HEK293 (cell line): ENCODE measurements around the gene B3GNT3.
A peak's percentile ranks its signal among the peaks of the same experiment; 100 is the strongest.

Experiments used
- CTCF ChIA-PET: fragments of 350-600 bp; formaldehyde crosslinking; extraction: SDS; loops from one replicate; lab custom pipeline; 2021; ENCODE audit warnings: antibody characterized with exemption; lab: Yijun Ruan, JAX
- POLR2A ChIA-PET: fragments of 300-600 bp; formaldehyde crosslinking; extraction: SDS; loops from one replicate; lab custom pipeline; 2020; ENCODE audit warnings: antibody characterized with exemption, inconsistent platforms; lab: Yijun Ruan, JAX
- H3K27ac ChIP-seq: fragments of 200-500 bp; sonication (Bioruptor generic); 2 replicates; pipeline ENCODE4 v1.5.1; 2014; ENCODE audit warnings: low read depth, low read length, control low read depth, inconsistent platforms; ENCODE audit errors: extremely low read depth
- H3K36me3 ChIP-seq, 2 experiments: fragments of 200-500 bp in 1 of 2; sonication (Bioruptor generic) in 1 of 2; 1 replicate in 1 of 2; 2 replicates in 1 of 2; pipeline ENCODE4 v1.5.1; 2014 to 2017; ENCODE audit warnings: inconsistent platforms in 2 of 2, low read length in 2 of 2; ENCODE audit not compliant: control insufficient read depth in 2 of 2, insufficient read depth in 1 of 2
- H3K4me1 ChIP-seq: fragments of 200-500 bp; sonication (Bioruptor generic); 2 replicates; pipeline ENCODE4 v1.5.1; 2014; ENCODE audit warnings: mild to moderate bottlenecking, low read length, inconsistent platforms; ENCODE audit not compliant: control insufficient read depth, insufficient read depth
- H3K4me3 ChIP-seq: 2 replicates; pipeline ENCODE4 v1.5.1; 2011; ENCODE audit warnings: low read depth, mild to moderate bottlenecking, control low read depth, low read length, moderate library complexity
- H3K9me3 ChIP-seq: fragments of 200-500 bp; sonication (Bioruptor generic); 2 replicates; pipeline ENCODE4 v1.5.1; 2014; ENCODE audit warnings: low read depth, low read length, inconsistent platforms; ENCODE audit not compliant: control insufficient read depth, insufficient read depth
- BCL6B ChIP-seq: fragments of 450-650 bp; formaldehyde crosslinking; IDR thresholded peaks from 2 replicates; pipeline ENCODE4 v1.5.1; 2017; ENCODE audit warnings: missing biosample characterization, missing genetic modification characterization
- HIC1 ChIP-seq: fragments of 450-650 bp; formaldehyde crosslinking; IDR thresholded peaks from 2 replicates; pipeline ENCODE4 v1.5.1; 2016; ENCODE audit warnings: missing biosample characterization, missing genetic modification characterization
- SCRT2 ChIP-seq: fragments of 450-650 bp; formaldehyde crosslinking; IDR thresholded peaks from 2 replicates; pipeline ENCODE4 v1.5.1; 2016; ENCODE audit warnings: missing biosample characterization, missing genetic modification characterization
- SETDB1 ChIP-seq: IDR thresholded peaks from one replicate; pipeline ENCODE4 v1.6.1; 2017; ENCODE audit warnings: mild to moderate bottlenecking, low read length, moderate library complexity, mixed read lengths; ENCODE audit not compliant: insufficient read length
- SP7 ChIP-seq: fragments of 450-650 bp; formaldehyde crosslinking; IDR thresholded peaks from 2 replicates; pipeline ENCODE4 v1.5.1; 2016; ENCODE audit warnings: missing biosample characterization, missing genetic modification characterization
- WT1 ChIP-seq: fragments of 450-650 bp; formaldehyde crosslinking; IDR thresholded peaks from 2 replicates; pipeline ENCODE4 v1.5.1; 2016; ENCODE audit warnings: missing biosample characterization, missing genetic modification characterization
- ZBTB17 ChIP-seq: fragments of 450-650 bp; formaldehyde crosslinking; IDR thresholded peaks from 2 replicates; pipeline ENCODE4 v1.5.1; 2016; ENCODE audit warnings: missing biosample characterization, missing genetic modification characterization
- ZBTB49 ChIP-seq: fragments of 450-650 bp; formaldehyde crosslinking; IDR thresholded peaks from 2 replicates; pipeline ENCODE4 v1.5.1; 2016; ENCODE audit warnings: missing biosample characterization, missing genetic modification characterization, low read depth
- ZNF157 ChIP-seq: fragments of 450-650 bp; formaldehyde crosslinking; IDR thresholded peaks from 2 replicates; pipeline ENCODE4 v1.5.1; 2016; ENCODE audit warnings: missing biosample characterization, missing genetic modification characterization
- ZNF16 ChIP-seq: fragments of 450-650 bp; formaldehyde crosslinking; IDR thresholded peaks from 2 replicates; pipeline ENCODE4 v1.5.1; 2016; ENCODE audit warnings: low read depth, missing biosample characterization, missing genetic modification characterization
- ZNF184 ChIP-seq: fragments of 450-650 bp; IDR thresholded peaks from 2 replicates; pipeline ENCODE4 v1.5.1; 2018; ENCODE audit warnings: missing biosample characterization, mild to moderate bottlenecking, missing genetic modification characterization
- ZNF202 ChIP-seq: fragments of 450-650 bp; formaldehyde crosslinking; IDR thresholded peaks from 2 replicates; pipeline ENCODE4 v1.5.1; 2016; ENCODE audit warnings: missing biosample characterization, missing genetic modification characterization, borderline replicate concordance
- ZNF214 ChIP-seq: fragments of 450-650 bp; formaldehyde crosslinking; IDR thresholded peaks from 2 replicates; pipeline ENCODE4 v1.5.1; 2017; ENCODE audit warnings: missing biosample characterization, mild to moderate bottlenecking, missing genetic modification characterization, borderline replicate concordance
- ZNF426 ChIP-seq: fragments of 450-650 bp; formaldehyde crosslinking; IDR thresholded peaks from 2 replicates; pipeline ENCODE4 v1.5.1; 2017; ENCODE audit warnings: missing biosample characterization, missing genetic modification characterization, mild to moderate bottlenecking, inconsistent platforms, moderate library complexity
- ZNF623 ChIP-seq: fragments of 450-650 bp; formaldehyde crosslinking; IDR thresholded peaks from 2 replicates; pipeline ENCODE4 v1.5.1; 2016; ENCODE audit warnings: missing biosample characterization, missing genetic modification characterization
- TF ChIP-seq, protein P1 (sequence below): fragments of 450-650 bp; formaldehyde crosslinking; IDR thresholded peaks from 2 replicates; pipeline ENCODE4 v1.5.1; 2016; ENCODE audit warnings: missing biosample characterization, missing genetic modification characterization
- TF ChIP-seq, protein P2 (sequence below): fragments of 450-650 bp; formaldehyde crosslinking; IDR thresholded peaks from 2 replicates; pipeline ENCODE4 v1.5.1; 2017; ENCODE audit warnings: missing biosample characterization, missing genetic modification characterization
- TF ChIP-seq, protein P3 (sequence below): fragments of 450-650 bp; formaldehyde crosslinking; IDR thresholded peaks from 2 replicates; pipeline ENCODE4 v1.5.1; 2016; ENCODE audit warnings: missing biosample characterization, missing genetic modification characterization
- TF ChIP-seq, protein P4 (sequence below): fragments of 450-650 bp; IDR thresholded peaks from 2 replicates; pipeline ENCODE4 v1.5.1; 2018; ENCODE audit warnings: missing biosample characterization, mild to moderate bottlenecking, missing genetic modification characterization

The B3GNT3 gene

DNA sequence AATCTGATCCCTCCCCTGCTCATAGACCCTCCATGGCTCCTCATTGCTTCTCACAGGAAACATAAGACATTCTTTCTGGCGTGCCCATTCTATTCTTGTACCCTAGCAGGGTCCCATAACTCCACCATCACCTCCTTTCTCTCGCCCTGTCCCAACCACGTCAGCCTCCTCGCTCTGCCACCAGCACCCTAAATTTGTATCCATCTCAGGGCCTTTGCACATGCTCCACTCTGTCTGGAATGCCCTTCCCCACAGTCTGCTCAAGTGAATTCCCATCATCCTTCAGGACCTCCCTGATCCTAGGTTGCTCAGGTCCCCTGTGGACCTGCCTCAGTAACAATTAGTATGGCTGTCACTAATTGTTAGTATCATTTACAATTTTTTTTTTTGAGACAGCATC, 10.5 kb downstream of the B3GNT3 start:
- Histone ChIP-seq H3K27ac (no peak overlapping the region), H3K4me3 (no peak overlapping the region), H3K36me3 (no peaks in the 10 kb centered on the region)
- CTCF ChIA-PET: interaction anchor here (0.6 to 1.0 kb wide), 3 partner anchors 15 to 41 kb away, joined by 3 to 4 read pairs (median 3); no protein-coding TSS in a partner anchor
- peak; percentile 96 for TF ChIP-seq ZNF623 (tag by site-specific recombination)
- 0 out of 2 replicates have a peak, but pooled peaks have one; percentile 41 for TF ChIP-seq ZNF16 (tag by site-specific recombination)
- TF ChIP-seq BCL6B (tag by site-specific recombination): no peak
- TF ChIP-seq, all 188 proteins: peak for 2
- POLR2A ChIA-PET: no interaction called here
- H3K9me3 ChIP-seq: no peaks in the 10 kb centered on the region
- H3K4me1 ChIP-seq: no peaks in the 10 kb centered on the region

- POLR2A ChIA-PET: interaction anchor here (0.6 kb wide), 1 partner anchor 13 kb away, joined by 3 read pairs; no protein-coding TSS in a partner anchor
- TF ChIP-seq SP7 (0 out of 2 replicates have a peak, but pooled peaks have one; percentile 8), ZNF214 (tag by site-specific recombination) (no peak), ZNF157 (tag by site-specific recombination) (no peak)
- TF ChIP-seq, protein P1, sequence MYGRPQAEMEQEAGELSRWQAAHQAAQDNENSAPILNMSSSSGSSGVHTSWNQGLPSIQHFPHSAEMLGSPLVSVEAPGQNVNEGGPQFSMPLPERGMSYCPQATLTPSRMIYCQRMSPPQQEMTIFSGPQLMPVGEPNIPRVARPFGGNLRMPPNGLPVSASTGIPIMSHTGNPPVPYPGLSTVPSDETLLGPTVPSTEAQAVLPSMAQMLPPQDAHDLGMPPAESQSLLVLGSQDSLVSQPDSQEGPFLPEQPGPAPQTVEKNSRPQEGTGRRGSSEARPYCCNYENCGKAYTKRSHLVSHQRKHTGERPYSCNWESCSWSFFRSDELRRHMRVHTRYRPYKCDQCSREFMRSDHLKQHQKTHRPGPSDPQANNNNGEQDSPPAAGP (tag by site-specific recombination): 0 out of 2 replicates have a peak, but pooled peaks have one; percentile 14
- TF ChIP-seq, protein P2, sequence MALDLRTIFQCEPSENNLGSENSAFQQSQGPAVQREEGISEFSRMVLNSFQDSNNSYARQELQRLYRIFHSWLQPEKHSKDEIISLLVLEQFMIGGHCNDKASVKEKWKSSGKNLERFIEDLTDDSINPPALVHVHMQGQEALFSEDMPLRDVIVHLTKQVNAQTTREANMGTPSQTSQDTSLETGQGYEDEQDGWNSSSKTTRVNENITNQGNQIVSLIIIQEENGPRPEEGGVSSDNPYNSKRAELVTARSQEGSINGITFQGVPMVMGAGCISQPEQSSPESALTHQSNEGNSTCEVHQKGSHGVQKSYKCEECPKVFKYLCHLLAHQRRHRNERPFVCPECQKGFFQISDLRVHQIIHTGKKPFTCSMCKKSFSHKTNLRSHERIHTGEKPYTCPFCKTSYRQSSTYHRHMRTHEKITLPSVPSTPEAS: peak; percentile 70
- TF ChIP-seq, protein P3, sequence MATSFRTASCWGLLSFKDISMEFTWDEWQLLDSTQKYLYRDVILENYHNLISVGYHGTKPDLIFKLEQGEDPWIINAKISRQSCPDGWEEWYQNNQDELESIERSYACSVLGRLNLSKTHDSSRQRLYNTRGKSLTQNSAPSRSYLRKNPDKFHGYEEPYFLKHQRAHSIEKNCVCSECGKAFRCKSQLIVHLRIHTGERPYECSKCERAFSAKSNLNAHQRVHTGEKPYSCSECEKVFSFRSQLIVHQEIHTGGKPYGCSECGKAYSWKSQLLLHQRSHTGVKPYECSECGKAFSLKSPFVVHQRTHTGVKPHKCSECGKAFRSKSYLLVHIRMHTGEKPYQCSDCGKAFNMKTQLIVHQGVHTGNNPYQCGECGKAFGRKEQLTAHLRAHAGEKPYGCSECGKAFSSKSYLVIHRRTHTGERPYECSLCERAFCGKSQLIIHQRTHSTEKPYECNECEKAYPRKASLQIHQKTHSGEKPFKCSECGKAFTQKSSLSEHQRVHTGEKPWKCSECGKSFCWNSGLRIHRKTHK: no peak
- Histone ChIP-seq H3K36me3 (no peaks in the 10 kb centered on the region), H3K4me3 (no peak overlapping the region), H3K4me1 (no peaks in the 10 kb centered on the region), H3K9me3 (no peaks in the 10 kb centered on the region), H3K27ac (no peak overlapping the region)
- CTCF ChIA-PET: interaction anchor here (0.6 kb wide), 1 partner anchor 78 kb away, joined by 3 read pairs; no protein-coding TSS in a partner anchor
Measured at GRCh38 chr19:17806945-17807344, 12.0 kb downstream of the B3GNT3 start.

DNA sequence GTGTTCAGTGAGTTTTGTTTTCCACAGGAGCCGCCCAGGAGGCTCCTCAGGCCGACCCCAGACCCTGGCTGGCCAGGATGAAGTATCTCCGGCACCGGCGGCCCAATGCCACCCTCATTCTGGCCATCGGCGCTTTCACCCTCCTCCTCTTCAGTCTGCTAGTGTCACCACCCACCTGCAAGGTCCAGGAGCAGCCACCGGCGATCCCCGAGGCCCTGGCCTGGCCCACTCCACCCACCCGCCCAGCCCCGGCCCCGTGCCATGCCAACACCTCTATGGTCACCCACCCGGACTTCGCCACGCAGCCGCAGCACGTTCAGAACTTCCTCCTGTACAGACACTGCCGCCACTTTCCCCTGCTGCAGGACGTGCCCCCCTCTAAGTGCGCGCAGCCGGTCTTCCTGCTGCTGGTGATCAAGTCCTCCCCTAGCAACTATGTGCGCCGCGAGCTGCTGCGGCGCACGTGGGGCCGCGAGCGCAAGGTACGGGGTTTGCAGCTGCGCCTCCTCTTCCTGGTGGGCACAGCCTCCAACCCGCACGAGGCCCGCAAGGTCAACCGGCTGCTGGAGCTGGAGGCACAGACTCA, 12.9 kb downstream of the B3GNT3 start:
- no peaks in the 10 kb centered on the region for H3K4me1 ChIP-seq
- no peak overlapping the region for H3K27ac ChIP-seq
- CTCF ChIA-PET: no interaction called here
- H3K4me3 ChIP-seq: no peak overlapping the region
- H3K36me3 ChIP-seq: no peaks in the 10 kb centered on the region
- H3K9me3 ChIP-seq: no peaks in the 10 kb centered on the region
- POLR2A ChIA-PET: no interaction called here
- TF ChIP-seq, protein P4, sequence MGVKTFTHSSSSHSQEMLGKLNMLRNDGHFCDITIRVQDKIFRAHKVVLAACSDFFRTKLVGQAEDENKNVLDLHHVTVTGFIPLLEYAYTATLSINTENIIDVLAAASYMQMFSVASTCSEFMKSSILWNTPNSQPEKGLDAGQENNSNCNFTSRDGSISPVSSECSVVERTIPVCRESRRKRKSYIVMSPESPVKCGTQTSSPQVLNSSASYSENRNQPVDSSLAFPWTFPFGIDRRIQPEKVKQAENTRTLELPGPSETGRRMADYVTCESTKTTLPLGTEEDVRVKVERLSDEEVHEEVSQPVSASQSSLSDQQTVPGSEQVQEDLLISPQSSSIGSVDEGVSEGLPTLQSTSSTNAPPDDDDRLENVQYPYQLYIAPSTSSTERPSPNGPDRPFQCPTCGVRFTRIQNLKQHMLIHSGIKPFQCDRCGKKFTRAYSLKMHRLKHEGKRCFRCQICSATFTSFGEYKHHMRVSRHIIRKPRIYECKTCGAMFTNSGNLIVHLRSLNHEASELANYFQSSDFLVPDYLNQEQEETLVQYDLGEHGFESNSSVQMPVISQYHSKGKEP (tag by site-specific recombination): no peak
- no peak for TF ChIP-seq SCRT2 (tag by site-specific recombination)
- TF ChIP-seq ZBTB49: no peak
- no peak for TF ChIP-seq WT1 (tag by site-specific recombination)
- TF ChIP-seq ZBTB17 (tag by site-specific recombination): no peak
- TF ChIP-seq ZNF202 (tag by site-specific recombination): no peak
- TF ChIP-seq ZNF426 (tag by site-specific recombination): no peak
- TF ChIP-seq HIC1 (tag by site-specific recombination): no peak
- no peak for TF ChIP-seq SETDB1
- no peak for TF ChIP-seq ZNF184
